Measurements from ENCODE around the gene MRPL34.
A peak's percentile ranks its signal among the peaks of the same experiment; 100 is the strongest.
"Not testable (repeated sequence)": the region's sequence is repeated elsewhere in the genome, so short reads cannot be mapped to it uniquely, and the experiment has no call there.

The MRPL34 gene

GRCh38 chr19:17305517-17306284, at the start of gene MRPL34:
Gene MRPL34, plus strand, starts transcription at chr19:17305872. Its CDS starts 21 bp downstream, at chr19:17305893.
- DNase-seq (ENCODE audit: low read depth in 2 of 2): peak; percentile 87 to 93

GRCh38 chr19:17256130-17256529, 49.5 kb upstream of the MRPL34 start:
- DNase-seq (ENCODE audit: low read depth in 2 of 2): no peak

GRCh38 chr19:17259118-17259780, 46.4 kb upstream of the MRPL34 start:
- DNase-seq (ENCODE audit: low read depth in 2 of 2): no peak

- DNase-seq (ENCODE audit: low read depth in 2 of 2): no peak
Measured at GRCh38 chr19:17259934-17260333, 45.7 kb upstream of the MRPL34 start.

- peak; percentile 85 to 90 for DNase-seq (ENCODE audit: low read depth in 2 of 2)
Measured at GRCh38 chr19:17260842-17261325, 44.8 kb upstream of the MRPL34 start.

GRCh38 chr19:17262557-17262956, 43.1 kb upstream of the MRPL34 start:
- DNase-seq (ENCODE audit: low read depth in 2 of 2): no peak

GRCh38 chr19:17263712-17264640, 41.7 kb upstream of the MRPL34 start:
- no peak for DNase-seq (ENCODE audit: low read depth in 2 of 2)

GRCh38 chr19:17264641-17264979, 41.1 kb upstream of the MRPL34 start, which contains the start of gene USHBP1:
Gene USHBP1, minus strand, starts transcription at chr19:17264745. Its CDS starts 446 bp downstream, at chr19:17264299.
- DNase-seq (ENCODE audit: low read depth in 2 of 2): no peak

- DNase-seq (ENCODE audit: low read depth in 2 of 2): no peak
Measured at GRCh38 chr19:17266026-17266425, 39.6 kb upstream of the MRPL34 start.

- DNase-seq (ENCODE audit: low read depth in 2 of 2): no peak
Measured at GRCh38 chr19:17266589-17266974, 39.1 kb upstream of the MRPL34 start.

GRCh38 chr19:17266975-17267788, 38.5 kb upstream of the MRPL34 start, which contains the start of gene BABAM1:
Gene BABAM1, plus strand, starts transcription at chr19:17267443. Its CDS starts 1,364 bp downstream, at chr19:17268807.
- peak; percentile 92 to 95 for DNase-seq (ENCODE audit: low read depth in 2 of 2)

GRCh38 chr19:17268754-17269153, 36.9 kb upstream of the MRPL34 start:
- no peak for DNase-seq (ENCODE audit: low read depth in 2 of 2)

- DNase-seq (ENCODE audit: low read depth in 2 of 2): not testable (repeated sequence)
Measured at GRCh38 chr19:17274892-17275291, 30.8 kb upstream of the MRPL34 start.

GRCh38 chr19:17275441-17276175, 30.1 kb upstream of the MRPL34 start:
- no peak for DNase-seq (ENCODE audit: low read depth in 2 of 2)

GRCh38 chr19:17279436-17279835, 26.2 kb upstream of the MRPL34 start:
- DNase-seq (ENCODE audit: low read depth in 2 of 2): no peak

GRCh38 chr19:17281391-17282304, 24.0 kb upstream of the MRPL34 start, which contains the start of gene ANKLE1:
Gene ANKLE1, plus strand, starts transcription at chr19:17281901. Its CDS starts 20 bp downstream, at chr19:17281921.
- no peak for DNase-seq (ENCODE audit: low read depth in 2 of 2)

- DNase-seq (ENCODE audit: low read depth in 2 of 2): peak; percentile 65 to 76
Measured at GRCh38 chr19:17282488-17283125, 23.1 kb upstream of the MRPL34 start.

GRCh38 chr19:17283504-17283996, 22.1 kb upstream of the MRPL34 start:
- DNase-seq (ENCODE audit: low read depth in 2 of 2): no peak

All from activated CD4-positive, alpha-beta T cell treated with anti-CD3 and anti-CD28 coated beads for 24 hours (primary cell).